Measurements from ENCODE around the gene SLC31A1.

The SLC31A1 gene

GRCh38 chr9:113302792-113303418, 81.6 kb downstream of the SLC31A1 start, which contains the start of gene RNF183:
TSS of gene RNF183 (minus strand) at chr9:113303376. CDS start at chr9:113298184, 5,192 bp downstream.
- no peak for DNase-seq (ENCODE audit: low read depth in 2 of 2, low spot score in 1 of 2)

GRCh38 chr9:113306566-113306965, 85.2 kb downstream of the SLC31A1 start:
- no peak for DNase-seq (ENCODE audit: low read depth in 2 of 2, low spot score in 1 of 2)

GRCh38 chr9:113307396-113307975, 86.1 kb downstream of the SLC31A1 start:
- no peak for DNase-seq (ENCODE audit: low read depth in 2 of 2, low spot score in 1 of 2)

- DNase-seq (ENCODE audit: low read depth in 2 of 2, low spot score in 1 of 2), result no peak
These were observed 88.0 kb downstream of the SLC31A1 start for GRCh38 chr9:113309204-113309813.

GRCh38 chr9:113310538-113310937, 89.2 kb downstream of the SLC31A1 start:
- DNase-seq (ENCODE audit: low read depth in 2 of 2, low spot score in 1 of 2), result no peak

DNA sequence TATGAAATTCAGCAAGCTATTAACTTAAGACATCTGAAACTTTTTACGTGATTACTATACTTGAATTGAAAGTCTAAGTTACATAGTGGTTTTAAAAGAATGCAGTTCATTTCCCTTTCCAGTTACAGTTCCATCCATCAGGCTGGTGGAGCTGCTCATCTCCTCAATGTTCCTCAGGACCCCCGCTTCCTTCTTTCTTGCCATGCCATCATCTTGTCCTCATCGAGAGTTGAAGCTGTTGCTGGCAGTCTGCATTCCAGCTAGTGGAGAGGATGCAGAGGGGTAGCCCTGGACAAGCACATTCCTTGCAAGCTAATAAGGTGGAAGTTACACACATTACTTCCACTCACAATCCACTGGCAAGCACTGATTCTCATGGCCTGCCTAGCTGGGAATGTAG, 90.6 kb downstream of the SLC31A1 start:
- no peak for DNase-seq (ENCODE audit: low read depth in 2 of 2, low spot score in 1 of 2)

DNA sequence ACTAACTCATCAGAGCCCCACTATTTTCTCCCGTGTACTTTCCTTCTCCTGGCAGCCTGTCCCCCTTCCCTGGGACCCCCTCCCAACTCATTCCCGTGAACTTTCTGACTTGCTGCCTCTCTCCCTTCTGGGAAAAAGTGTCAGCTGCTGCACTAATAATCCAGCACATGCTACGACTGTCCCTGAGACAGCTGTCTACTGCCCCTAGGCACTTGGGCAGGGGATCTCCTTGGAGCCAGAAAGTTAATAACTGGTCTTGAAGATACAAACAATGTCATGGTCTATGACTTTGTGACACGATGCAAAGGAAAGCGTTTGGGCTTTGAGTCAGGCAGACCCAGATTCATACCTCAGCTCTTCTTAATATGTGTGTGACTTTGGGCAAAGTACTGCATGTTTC, 91.9 kb downstream of the SLC31A1 start:
- DNase-seq (ENCODE audit: low read depth in 2 of 2, low spot score in 1 of 2), result no peak

Data from stimulated activated CD8-positive, alpha-beta memory T cell treated with anti-CD3 and anti-CD28 coated beads, Interleukin-4, amount 100 ng/mL, for 4 hours (primary cell).